Lower lobe of right lung (tissue), 2 donors: ENCODE results near the gene BEST2. TPM values are rescaled to one million over a fixed set of nuclear protein-coding genes. Genes with fewer than 3 reads are reported as not detected.

Experiments used
- ATAC-seq, 2 donors: fragments of 200-7000 bp; cut with Tn5 transposase; one replicate each; pipeline ENCODE4 v1.9.1; 2020 to 2022; ENCODE audit warnings: mild to moderate bottlenecking in 2 of 2, moderate library complexity in 2 of 2
- DNase-seq: peaks from one replicate; pipeline ENCODE4 v3.0.0-alpha.2; 2020
- H3K27ac ChIP-seq: fragments of 200-600 bp; one replicate; pipeline ENCODE4 v1.8.0; 2022
- H3K27me3 ChIP-seq: fragments of 200-600 bp; one replicate; pipeline ENCODE4 v1.8.0; 2022; ENCODE audit warnings: low read depth
- H3K36me3 ChIP-seq: fragments of 200-600 bp; one replicate; pipeline ENCODE4 v1.8.0; 2022; ENCODE audit warnings: mild to moderate bottlenecking
- H3K4me1 ChIP-seq: fragments of 200-600 bp; one replicate; pipeline ENCODE4 v1.8.0; 2022
- H3K4me3 ChIP-seq: fragments of 200-600 bp; one replicate; pipeline ENCODE4 v1.8.0; 2022; ENCODE audit warnings: mild to moderate bottlenecking
- H3K9me3 ChIP-seq: fragments of 200-600 bp; one replicate; pipeline ENCODE4 v1.8.0; 2022
- CTCF ChIP-seq: fragments of 200-600 bp; IDR thresholded peaks from one replicate; pipeline ENCODE4 v1.8.0; 2022; ENCODE audit warnings: antibody characterized with exemption, mild to moderate bottlenecking
- intact Hi-C: fragments of 100-400 bp; cut with DNase I; formaldehyde crosslinking; loops from one replicate; pipeline ENCODE4 v1.11.0; 2022
- total RNA-seq: library from RNA; stranded (reverse); fragmentation: NEBNext Ultra II Directional; extraction: Animal tissue kit (Norgen Biotek cat#: 25700); gene quantifications from one replicate; pipeline ENCODE4 v1.2.1, GENCODE V29; 2021
- donor health status: DM: no; HTN: yes; CAD: no; lungs with severe emphysema.

BEST2 gene
- total RNA-seq, 1 donor from 2014 or later, result not detected

DNA sequence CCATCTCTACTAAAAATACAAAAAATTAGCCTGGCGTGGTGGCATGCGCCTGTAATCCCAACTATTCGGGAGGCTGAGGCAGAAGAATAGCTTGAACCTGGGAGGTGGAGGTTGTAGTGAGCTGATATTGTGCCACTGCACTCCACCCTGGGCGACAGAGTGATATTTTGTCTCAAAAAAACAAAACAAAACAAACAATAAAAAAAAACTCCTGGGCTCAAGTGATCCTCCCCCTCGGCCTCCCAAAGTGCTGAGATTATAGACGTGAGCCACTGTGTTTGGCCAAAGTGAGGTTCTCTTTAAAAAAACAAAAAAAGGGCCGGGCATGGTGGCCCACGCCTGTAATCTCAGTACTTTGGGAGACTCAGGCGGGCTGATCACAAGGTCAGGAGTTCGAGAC lies 35.9 kb downstream of the BEST2 start:
- TF ChIP-seq CTCF, result no peak
- intact Hi-C loops, result no loop called here
- DNase-seq (no peak), ATAC-seq (no peak)
- no peaks in the 10 kb centered on the region for H3K36me3 ChIP-seq
- peak overlapping the region; percentile 99 for H3K27ac ChIP-seq
- H3K9me3 ChIP-seq, result no peaks in the 10 kb centered on the region
- peaks cover 69% of the 10 kb centered on the region for H3K4me1 ChIP-seq
- H3K4me3 ChIP-seq, result no peak overlapping the region
- H3K27me3 ChIP-seq, result no peaks in the 10 kb centered on the region

DNA sequence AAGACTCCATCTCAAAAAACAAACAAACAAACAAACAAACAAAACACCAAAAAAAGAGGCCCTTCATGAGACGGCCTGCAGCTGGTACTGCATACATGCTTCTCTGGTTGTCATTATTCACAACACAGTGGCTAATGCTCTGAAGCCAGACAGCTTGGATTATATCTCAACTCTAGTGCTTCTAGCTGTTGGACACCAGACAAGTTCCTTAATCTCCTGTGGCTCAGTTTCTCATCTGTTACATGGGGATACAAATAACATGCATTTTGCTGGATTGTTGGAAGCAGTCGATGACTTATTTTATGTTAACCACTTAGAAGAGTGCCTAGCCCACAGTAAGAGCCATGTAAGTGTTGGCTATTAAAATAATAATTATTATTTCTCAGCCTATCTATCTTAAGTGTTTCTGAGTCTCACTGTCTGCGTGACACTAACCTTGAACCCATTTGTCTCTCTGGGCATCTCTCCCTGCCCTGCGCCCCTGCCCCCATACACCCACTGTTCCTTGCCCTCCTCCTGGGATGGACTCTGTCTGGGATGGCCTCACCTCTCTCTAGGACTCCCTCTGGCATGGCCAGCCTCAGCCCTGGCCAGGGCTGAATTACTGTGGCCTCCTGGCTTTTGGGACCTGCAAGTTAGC lies 36.6 kb downstream of the BEST2 start:
- no peak for TF ChIP-seq CTCF
- no peak for ATAC-seq
- Histone ChIP-seq H3K36me3 (no peaks in the 10 kb centered on the region), H3K27me3 (no peaks in the 10 kb centered on the region), H3K27ac (peak overlapping the region; percentile 99), H3K9me3 (no peaks in the 10 kb centered on the region), H3K4me3 (peak overlapping the region; percentile 95), H3K4me1 (peaks cover 63% of the 10 kb centered on the region)
- intact Hi-C loops, result no loop called here
- DNase-seq, result no peak

- H3K27ac ChIP-seq, result peak overlapping the region; percentile 99
- H3K36me3 ChIP-seq, result no peaks in the 10 kb centered on the region
- intact Hi-C loops, result no loop called here
- peaks cover 57% of the 10 kb centered on the region for H3K4me1 ChIP-seq
- no peaks in the 10 kb centered on the region for H3K27me3 ChIP-seq
- no peak for TF ChIP-seq CTCF
- H3K9me3 ChIP-seq, result no peaks in the 10 kb centered on the region
- DNase-seq (peak; percentile 85), ATAC-seq (no peak)
- peak overlapping the region; percentile 95 for H3K4me3 ChIP-seq
Measured at GRCh38 chr19:12788682-12789097, 37.1 kb downstream of the BEST2 start.

- peaks cover 57% of the 10 kb centered on the region for H3K4me1 ChIP-seq
- TF ChIP-seq CTCF, result no peak
- H3K4me3 ChIP-seq, result peak overlapping the region; percentile 95
- H3K27ac ChIP-seq, result peak overlapping the region; percentile 99
- no peaks in the 10 kb centered on the region for H3K36me3 ChIP-seq
- no peaks in the 10 kb centered on the region for H3K9me3 ChIP-seq
- H3K27me3 ChIP-seq, result no peaks in the 10 kb centered on the region
- no peak for DNase-seq
- intact Hi-C loops, result no loop called here
- no peak for ATAC-seq
Measured at GRCh38 chr19:12789098-12789903, 37.7 kb downstream of the BEST2 start.

DNA sequence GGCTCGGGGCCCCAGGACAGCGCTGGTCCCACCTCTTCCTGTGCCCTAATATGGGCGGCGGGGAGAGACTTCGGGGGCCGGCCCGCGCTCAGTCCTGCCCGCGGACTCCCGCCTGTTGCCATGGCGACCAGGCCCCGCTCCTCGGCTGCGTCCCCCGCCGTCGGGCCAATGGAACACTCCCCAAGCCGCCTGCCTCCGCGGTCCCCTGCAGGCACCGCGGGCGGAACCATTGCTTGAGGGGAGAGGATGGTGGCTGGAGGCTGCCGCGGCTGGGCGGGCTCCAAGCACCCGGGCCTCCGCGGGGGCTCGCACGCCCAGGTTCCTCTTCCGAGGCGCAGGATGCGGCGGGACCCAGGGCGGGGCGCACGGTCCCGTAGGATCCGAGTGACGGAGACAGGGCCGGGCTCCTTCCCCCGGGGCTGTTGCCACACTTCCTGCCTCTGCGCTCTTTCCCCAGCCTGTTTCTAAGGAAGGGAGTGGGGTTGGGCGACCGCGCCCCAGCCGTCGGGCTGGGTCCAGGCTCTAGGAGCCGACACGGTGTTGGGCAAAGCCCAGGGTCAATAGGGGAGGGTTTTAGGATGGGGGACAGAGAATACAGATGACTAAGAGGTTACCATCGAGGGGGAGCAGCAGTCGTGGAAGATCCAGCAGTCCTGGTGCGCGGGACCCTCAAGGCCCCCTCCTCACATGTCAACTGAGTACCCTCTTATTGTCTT lies 38.5 kb downstream of the BEST2 start:
- Histone ChIP-seq H3K9me3 (no peaks in the 10 kb centered on the region), H3K4me3 (peak overlapping the region; percentile 95), H3K27ac (peak overlapping the region; percentile 99), H3K36me3 (no peaks in the 10 kb centered on the region), H3K4me1 (peaks cover 56% of the 10 kb centered on the region), H3K27me3 (no peaks in the 10 kb centered on the region)
- intact Hi-C loops, result no loop called here
- no peak for TF ChIP-seq CTCF
- DNase-seq, result peak; percentile 99
- peak; percentile 49 to 68 for ATAC-seq
